ENCODE measurements around the gene SRP54.

- no peak for TF ChIP-seq CTCF (conservative IDR thresholded peaks at IDR 0.05)
- no peak for TF ChIP-seq ZFX (IDR thresholded peaks at IDR 0.05)
These were observed 12.1 kb upstream of the SRP54 start for GRCh38 chr14:34970665-34971064.

Data from C4-2B (cell line).